H1 (cell line): ENCODE data around the gene WIPF1. TPM values are rescaled to one million over a fixed set of nuclear protein-coding genes. Genes with fewer than 3 reads are reported as not detected.

Experiments used
- CTCF ChIA-PET: fragments of 300-600 bp; sonication (Branson Sonifier 250); formaldehyde crosslinking; loops from one replicate; lab custom pipeline; 2021; ENCODE audit not compliant: partially characterized antibody; lab: Charles Lee
- POLR2A ChIA-PET: fragments of 300-600 bp; sonication (Branson Sonifier 250); formaldehyde crosslinking; loops from one replicate; lab custom pipeline; 2021; ENCODE audit warnings: inconsistent platforms; ENCODE audit not compliant: partially characterized antibody; lab: Charles Lee
- DNase-seq, 2 experiments: peaks; one replicate each; pipeline versions ENCODE4 v3.0.0 to v3.0.0-alpha.2; 2010 to 2022; ENCODE audit warnings: low spot score in 2 of 2, low read depth in 1 of 2, mixed read lengths in 1 of 2
- FAIRE-seq: peaks from 2 replicates; lab custom pipeline; 2011; peaks lifted over from hg19 to GRCh38; lab: Jason Lieb, UNC
- H2AFZ ChIP-seq: 2 replicates; pipeline ENCODE4 v1.8.1; 2012; ENCODE audit warnings: low read length, inconsistent platforms
- H2AK5ac ChIP-seq: 2 replicates; pipeline ENCODE4 v1.6.1; 2013; ENCODE audit warnings: low read depth, low read length
- H2BK120ac ChIP-seq: replicated peaks from 2 replicates; pipeline ENCODE3; 2013; ENCODE audit warnings: low read depth, low read length, inconsistent platforms
- H2BK12ac ChIP-seq: 2 replicates; pipeline ENCODE4 v1.6.1; 2013; ENCODE audit warnings: low read depth, low read length
- H2BK15ac ChIP-seq: 2 replicates; pipeline ENCODE4 v1.6.1; 2013; ENCODE audit warnings: low read length
- H2BK20ac ChIP-seq: 2 replicates; pipeline ENCODE4 v1.6.1; 2013; ENCODE audit warnings: low read length
- H2BK5ac ChIP-seq: 2 replicates; pipeline ENCODE4 v1.6.1; 2013; ENCODE audit warnings: low read depth, low read length
- H3K14ac ChIP-seq: 2 replicates; pipeline ENCODE4 v1.6.1; 2013; ENCODE audit warnings: inconsistent platforms; ENCODE audit not compliant: insufficient read length
- H3K18ac ChIP-seq: 2 replicates; pipeline ENCODE4 v1.6.1; 2013; ENCODE audit warnings: low read length; ENCODE audit errors: extremely low read depth
- H3K23ac ChIP-seq: 2 replicates; pipeline ENCODE4 v1.6.1; 2013; ENCODE audit warnings: inconsistent platforms; ENCODE audit not compliant: insufficient read length
- H3K23me2 ChIP-seq: 2 replicates; pipeline ENCODE4 v1.6.1; 2013; ENCODE audit warnings: low read depth, low read length
- H3K27ac ChIP-seq: 2 replicates; pipeline ENCODE4 v1.6.1; 2011; ENCODE audit warnings: low read depth, low read length, inconsistent platforms
- H3K27me3 ChIP-seq, 4 experiments: replicated peaks in 1 of 4; 1 replicate in 1 of 4; 2 replicates in 3 of 4; pipeline versions ENCODE4 v1.6.1 to v1.8.1; 2011 to 2013; ENCODE audit warnings: low read length in 3 of 4, mild to moderate bottlenecking in 3 of 4, inconsistent platforms in 2 of 4, mixed read lengths in 2 of 4, moderate library complexity in 1 of 4; ENCODE audit not compliant: control insufficient read depth in 3 of 4, insufficient read depth in 3 of 4; ENCODE audit errors: extremely low read depth in 1 of 4
- H3K36me3 ChIP-seq, 4 experiments: 2 replicates each; pipeline versions ENCODE4 v1.6.1 to v1.8.1; 2011 to 2013; ENCODE audit warnings: mild to moderate bottlenecking in 4 of 4, low read length in 3 of 4, moderate library complexity in 2 of 4, control low read depth in 1 of 4, inconsistent platforms in 1 of 4; ENCODE audit not compliant: insufficient read depth in 4 of 4, control insufficient read depth in 2 of 4
- H3K4ac ChIP-seq: replicated peaks from 2 replicates; pipeline ENCODE3; 2013; ENCODE audit warnings: low read length, low read depth, mixed read lengths, inconsistent platforms; ENCODE audit not compliant: insufficient read length
- H3K4me1 ChIP-seq, 4 experiments: replicated peaks in 1 of 4; 1 replicate in 1 of 4; 2 replicates in 3 of 4; pipeline versions ENCODE4 v1.6.1 to v1.8.1; 2011 to 2013; ENCODE audit warnings: low read length in 3 of 4, inconsistent platforms in 2 of 4, mixed read lengths in 1 of 4; ENCODE audit not compliant: insufficient read depth in 4 of 4, control insufficient read depth in 3 of 4
- H3K4me2 ChIP-seq, 2 experiments: 2 replicates each; pipeline versions ENCODE4 v1.6.1 to v1.8.1; 2011 to 2013; ENCODE audit warnings: low read depth in 2 of 2, low read length in 2 of 2, control low read depth in 1 of 2, inconsistent platforms in 1 of 2, mild to moderate bottlenecking in 1 of 2; ENCODE audit not compliant: insufficient read depth in 1 of 2
- H3K4me3 ChIP-seq, 4 experiments: fragments of 200-600, 300-600 bp in 1 of 4; sonication (generic), shearing (Covaris generic), sonication (Bioruptor Twin) in 1 of 4; 2 replicates each; pipeline versions ENCODE4 v1.5.1 to v1.8.1; 2011 to 2016; ENCODE audit warnings: low read length in 4 of 4, low read depth in 3 of 4, control low read depth in 2 of 4, inconsistent platforms in 2 of 4, mild to moderate bottlenecking in 2 of 4, mixed read lengths in 1 of 4, moderate library complexity in 1 of 4; ENCODE audit not compliant: insufficient read depth in 2 of 4; ENCODE audit errors: extremely low read depth in 1 of 4
- H3K56ac ChIP-seq: replicated peaks from 2 replicates; pipeline ENCODE3; 2013; ENCODE audit warnings: low read depth, mild to moderate bottlenecking, mixed read lengths, low read length, inconsistent platforms; ENCODE audit not compliant: insufficient read length
- H3K79me1 ChIP-seq: 2 replicates; pipeline ENCODE4 v1.6.1; 2013; ENCODE audit warnings: low read depth, low read length, control low read depth
- H3K79me2 ChIP-seq, 2 experiments: 2 replicates each; pipeline versions ENCODE4 v1.6.1 to v1.8.1; 2012 to 2013; ENCODE audit warnings: low read length in 2 of 2, mild to moderate bottlenecking in 2 of 2, inconsistent platforms in 1 of 2; ENCODE audit not compliant: insufficient read depth in 2 of 2, control insufficient read depth in 1 of 2
- H3K9ac ChIP-seq, 4 experiments: replicated peaks in 1 of 4; 1 replicate in 1 of 4; 2 replicates in 3 of 4; pipeline versions ENCODE4 v1.6.1 to v1.8.1; 2011 to 2013; ENCODE audit warnings: low read depth in 3 of 4, low read length in 3 of 4, control low read depth in 2 of 4, mild to moderate bottlenecking in 2 of 4, moderate library complexity in 2 of 4, inconsistent platforms in 1 of 4; ENCODE audit errors: extremely low read depth in 1 of 4
- H3K9me3 ChIP-seq, 2 experiments: 2 replicates each; pipeline versions ENCODE4 v1.6.1 to v1.8.1; 2012 to 2013; ENCODE audit warnings: mild to moderate bottlenecking in 2 of 2, moderate library complexity in 2 of 2, control low read depth in 1 of 2, inconsistent platforms in 1 of 2, low read depth in 1 of 2, low read length in 1 of 2, mixed read lengths in 1 of 2; ENCODE audit not compliant: insufficient read depth in 2 of 2
- H4K20me1 ChIP-seq, 2 experiments: replicated peaks in 1 of 2; 2 replicates each; pipeline versions ENCODE3 to v1.8.1; 2011 to 2013; ENCODE audit warnings: inconsistent platforms in 2 of 2, low read length in 2 of 2, mild to moderate bottlenecking in 1 of 2; ENCODE audit not compliant: insufficient read depth in 2 of 2, control insufficient read depth in 1 of 2
- H4K5ac ChIP-seq: 2 replicates; pipeline ENCODE4 v1.6.1; 2013; ENCODE audit warnings: low read length, low read depth, mixed read lengths, inconsistent platforms; ENCODE audit not compliant: insufficient read length
- H4K8ac ChIP-seq: 2 replicates; pipeline ENCODE4 v1.8.0; 2013; ENCODE audit warnings: mild to moderate bottlenecking, moderate library complexity, low read length, inconsistent platforms; ENCODE audit not compliant: insufficient read depth; ENCODE audit errors: extremely low read depth
- H4K91ac ChIP-seq: replicated peaks from 2 replicates; pipeline ENCODE3; 2013; ENCODE audit warnings: low read length, mixed read lengths, inconsistent platforms; ENCODE audit not compliant: insufficient read length
- ASH2L ChIP-seq: fragments of 200-600, 300-600 bp; sonication (generic); IDR thresholded peaks from one replicate; pipeline ENCODE4 v1.7.1; 2017; ENCODE audit warnings: low read length
- ATF2 ChIP-seq: IDR thresholded peaks from 2 replicates; pipeline ENCODE4 v1.6.1; 2012; ENCODE audit warnings: low read length, inconsistent platforms
- BACH1 ChIP-seq: IDR thresholded peaks from 2 replicates; pipeline ENCODE4 v1.6.1; 2012; ENCODE audit warnings: low read length, improper control_type of control experiment
- CTBP2 ChIP-seq: IDR thresholded peaks from 2 replicates; pipeline ENCODE4 v1.7.0; 2011; ENCODE audit warnings: borderline replicate concordance, mild to moderate bottlenecking, moderate library complexity, mixed read lengths, low read length; ENCODE audit not compliant: insufficient read depth, insufficient read length
- HDAC2 ChIP-seq, 2 experiments: fragments of 300-600 bp in 1 of 2; sonication (generic) in 1 of 2; IDR thresholded peaks; 2 replicates each; pipeline ENCODE4 v1.6.1; 2011 to 2012; ENCODE audit warnings: low read depth in 2 of 2, low read length in 2 of 2, mild to moderate bottlenecking in 2 of 2, moderate library complexity in 2 of 2, borderline replicate concordance in 1 of 2, inconsistent platforms in 1 of 2
- HDAC6 ChIP-seq: IDR thresholded peaks from one replicate; pipeline ENCODE4 v1.7.1; 2012; ENCODE audit warnings: low read depth, mild to moderate bottlenecking, inconsistent platforms, low read length, moderate library complexity
- JUN ChIP-seq: IDR thresholded peaks from 2 replicates; pipeline ENCODE4 v1.6.1; 2011; ENCODE audit warnings: low read depth, mild to moderate bottlenecking, improper control_type of control experiment, low read length
- POLR2AphosphoS5 ChIP-seq: IDR thresholded peaks from 2 replicates; pipeline ENCODE4 v1.6.1; 2011; ENCODE audit warnings: low read depth, low read length
- SIN3A ChIP-seq, 2 experiments: IDR thresholded peaks in 1 of 2; conservative IDR thresholded peaks in 1 of 2; 2 replicates each; pipeline ENCODE4 v1.6.1; 2011 to 2012; ENCODE audit warnings: low read length in 2 of 2, improper control_type of control experiment in 1 of 2, low read depth in 1 of 2, mild to moderate bottlenecking in 1 of 2
- SIX5 ChIP-seq: IDR thresholded peaks from 2 replicates; pipeline ENCODE4 v1.6.1; 2011; ENCODE audit warnings: mild to moderate bottlenecking, low read depth, low read length
- SUZ12 ChIP-seq: fragments of 200-600 bp; sonication (generic); IDR thresholded peaks from 2 replicates; pipeline ENCODE4 v1.6.1; 2012; ENCODE audit warnings: mild to moderate bottlenecking, inconsistent platforms, low read length, moderate library complexity, mixed read lengths
- WGBS, 2 experiments: shearing (Covaris generic) in 1 of 2; methylation state at CpG; one replicate each; pipeline versions ENCODE4 v1.1.6 to v1.1.7; 2013 to 2015; ENCODE audit warnings: low lambda C conversion rate in 2 of 2, mixed read lengths in 2 of 2, inconsistent platforms in 1 of 2, low coverage in 1 of 2, missing lambda C conversion rate in 1 of 2; ENCODE audit not compliant: insufficient replicate concordance in 2 of 2, insufficient coverage in 1 of 2, insufficient read length in 1 of 2; ENCODE audit errors: extremely low coverage in 1 of 2, missing lambda C conversion rate in 1 of 2; 5-methylcytosine and 5-hydroxymethylcytosine counted together
- polyA plus RNA-seq, 7 experiments: library from polyadenylated mRNA; depleted of rRNA in 3 of 7; stranded (reverse) in 5 of 7; unstranded in 2 of 7; fragments of >200 nt in 5 of 7; fragments of 200-250 nt in 2 of 7; gene quantifications; 1 replicate in 5 of 7; 2 replicates in 1 of 7; 4 replicates in 1 of 7; pipeline versions ENCODE4 v1.2.1 to v1.2.3, GENCODE V29; 2011 to 2013; ENCODE audit warnings: missing spikeins in 2 of 7, mixed read lengths in 2 of 7
- total RNA-seq: library from RNA; stranded (reverse); fragmentation: NEBNext Ultra II Directional; extraction: Animal tissue kit (Norgen Biotek cat#: 25700); gene quantifications from 2 replicates; pipeline ENCODE4 v1.2.1, GENCODE V29; 2021
- TF ChIP-seq, protein P1 (sequence below): IDR thresholded peaks from 2 replicates; pipeline ENCODE4 v1.6.1; 2012; ENCODE audit warnings: inconsistent platforms

WIPF1 gene
- total and polyA plus RNA-seq, 2 of the 8 experiments (the other 6 are each of a cell fraction or from before 2014, with no cell fraction given), result 4.7 to 5.2 TPM

DNA sequence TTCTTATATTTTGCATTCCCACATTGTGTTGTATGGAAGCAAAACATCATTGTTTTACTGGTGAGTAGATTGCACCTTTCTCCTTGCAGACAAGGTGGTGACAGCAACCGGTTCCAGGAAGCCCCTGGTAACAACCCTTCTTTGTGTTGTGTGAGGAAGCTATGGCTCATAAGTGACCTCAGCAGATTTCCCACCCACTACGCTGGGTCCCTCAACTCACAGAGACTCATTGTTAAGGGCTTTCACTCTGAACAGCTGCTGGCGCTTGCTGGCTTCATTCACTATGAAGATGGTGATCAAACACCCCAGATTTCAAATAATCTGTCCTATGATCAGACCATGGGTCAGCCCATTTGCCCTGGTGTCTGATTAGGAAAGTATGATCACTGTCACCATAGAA is 53.4 kb downstream of the WIPF1 start:
- H2AK5ac ChIP-seq, result no peak overlapping the region
- no peaks in the 10 kb centered on the region for H3K23me2 ChIP-seq
- no peak overlapping the region for H3K4me3 ChIP-seq
- no peak overlapping the region for H4K91ac ChIP-seq
- H2BK5ac ChIP-seq, result no peak overlapping the region
- H3K27ac ChIP-seq, result no peak overlapping the region
- FAIRE-seq (no peak), DNase-seq (no peak)
- no peak overlapping the region for H3K56ac ChIP-seq
- peaks cover 0 to 2% (median 0%) of the 10 kb centered on the region in 4 experiments; a peak in 1 of 7 replicates for H3K4me1 ChIP-seq
- H2BK120ac ChIP-seq, result no peak overlapping the region
- H3K79me2 ChIP-seq, result no peaks in the 10 kb centered on the region
- peaks cover 0 to 2% of the 10 kb centered on the region in 2 experiments; a peak in 1 of 4 replicates for H3K9me3 ChIP-seq
- H2BK20ac ChIP-seq, result no peak overlapping the region
- no peaks in the 10 kb centered on the region for H3K36me3 ChIP-seq
- WGBS, 2 experiments, result 96% methylated on average over 3 of the region's 3 CpGs; no CpG with 5 or more reads in 1 of the 2 experiments
- H4K8ac ChIP-seq, result no peak overlapping the region
- ChIA-PET POLR2A (no interaction called here), CTCF (interaction anchor here (1.0 to 2.1 kb wide), 3 partner anchors 17 to 82 kb away, joined by 4 to 10 read pairs (median 4); no protein-coding TSS in a partner anchor)
- H3K4me2 ChIP-seq, result no peak overlapping the region
- H3K23ac ChIP-seq, result no peak overlapping the region
- peak overlapping the region; percentile 53; the same call in 1 of the 2 replicates for H2AFZ ChIP-seq
- H3K4ac ChIP-seq, result no peak overlapping the region
- H3K9ac ChIP-seq, result no peak overlapping the region
- no peak overlapping the region for H4K5ac ChIP-seq
- H2BK15ac ChIP-seq, result no peak overlapping the region
- H4K20me1 ChIP-seq, result no peaks in the 10 kb centered on the region
- H3K79me1 ChIP-seq, result no peaks in the 10 kb centered on the region
- no peak overlapping the region for H2BK12ac ChIP-seq
- no peak overlapping the region for H3K18ac ChIP-seq
- no peak overlapping the region for H3K14ac ChIP-seq
- H3K27me3 ChIP-seq, result no peaks in the 10 kb centered on the region
- no peak for TF ChIP-seq POLR2AphosphoS5
- no peak for TF ChIP-seq CTBP2
- no peak for TF ChIP-seq BACH1
- TF ChIP-seq SIN3A (conservative IDR thresholded peaks at IDR 0.05 in 1 of 2, IDR thresholded peaks at IDR 0.05 in 1 of 2; ENCODE audit: low read depth in 1 of 2, low read length in 2 of 2), result no peak
- no peak for TF ChIP-seq SUZ12
- TF ChIP-seq HDAC6, result no peak
- TF ChIP-seq, protein P1, sequence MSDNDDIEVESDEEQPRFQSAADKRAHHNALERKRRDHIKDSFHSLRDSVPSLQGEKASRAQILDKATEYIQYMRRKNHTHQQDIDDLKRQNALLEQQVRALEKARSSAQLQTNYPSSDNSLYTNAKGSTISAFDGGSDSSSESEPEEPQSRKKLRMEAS, result no peak
- no peak for TF ChIP-seq SIX5
- no peak for TF ChIP-seq JUN
- no peak for TF ChIP-seq ATF2
- no peak for TF ChIP-seq ASH2L
- TF ChIP-seq HDAC2 (IDR thresholded peaks at IDR 0.05; ENCODE audit: borderline replicate concordance in 1 of 2, low read depth in 2 of 2, low read length in 2 of 2), result no peak
